ENCODE data around the gene FAM151A.
"Not testable (repeated sequence)": the region's sequence is repeated elsewhere in the genome, so short reads cannot be mapped to it uniquely, and the experiment has no call there.

Gene FAM151A

GRCh38 chr1:54636461-54637446 lies 13.4 kb upstream of the FAM151A start:
- DNase-seq (ENCODE audit: low read depth): not testable (repeated sequence)

- not testable (repeated sequence) for DNase-seq (ENCODE audit: low read depth)
These were observed 12.5 kb upstream of the FAM151A start for GRCh38 chr1:54635804-54636203.

- no peak for DNase-seq (ENCODE audit: low read depth)
These were observed 3.9 kb upstream of the FAM151A start for GRCh38 chr1:54627196-54627595.

GRCh38 chr1:54624466-54625464 lies 1.4 kb upstream of the FAM151A start:
- no peak for DNase-seq (ENCODE audit: low read depth)

- DNase-seq (ENCODE audit: low read depth): no peak
These were observed 3.6 kb downstream of the FAM151A start for GRCh38 chr1:54619749-54620148.

GRCh38 chr1:54615531-54616279 lies 7.6 kb downstream of the FAM151A start:
- no peak for DNase-seq (ENCODE audit: low read depth)

GRCh38 chr1:54614563-54614962 lies 8.8 kb downstream of the FAM151A start:
- DNase-seq (ENCODE audit: low read depth): no peak

GRCh38 chr1:54614024-54614423 lies 9.3 kb downstream of the FAM151A start:
- DNase-seq (ENCODE audit: low read depth): no peak

GRCh38 chr1:54611621-54612020 lies 11.7 kb downstream of the FAM151A start:
- no peak for DNase-seq (ENCODE audit: low read depth)

- DNase-seq (ENCODE audit: low read depth): no peak
These were observed 12.4 kb downstream of the FAM151A start for GRCh38 chr1:54610601-54611580.

GRCh38 chr1:54610048-54610447 lies 13.3 kb downstream of the FAM151A start:
- no peak for DNase-seq (ENCODE audit: low read depth)

- no peak for DNase-seq (ENCODE audit: low read depth)
These were observed 13.9 kb downstream of the FAM151A start for GRCh38 chr1:54609301-54609921.

GRCh38 chr1:54608566-54609230 lies 14.6 kb downstream of the FAM151A start:
- no peak for DNase-seq (ENCODE audit: low read depth)

GRCh38 chr1:54607821-54608565 lies 15.3 kb downstream of the FAM151A start:
- no peak for DNase-seq (ENCODE audit: low read depth)

GRCh38 chr1:54606990-54607325 lies 16.4 kb downstream of the FAM151A start:
- no peak for DNase-seq (ENCODE audit: low read depth)

GRCh38 chr1:54606096-54606989 lies 17.0 kb downstream of the FAM151A start:
- no peak for DNase-seq (ENCODE audit: low read depth)

GRCh38 chr1:54604572-54605370 lies 18.6 kb downstream of the FAM151A start:
- no peak for DNase-seq (ENCODE audit: low read depth)

Measured in non-pigmented ciliary epithelial cell (primary cell).